Measurements from ENCODE around the gene MAD1L1. TPM values are rescaled to one million over a fixed set of nuclear protein-coding genes. Genes with fewer than 3 reads are reported as not detected.

Gene MAD1L1
- total and polyA plus RNA-seq, 2 of the 8 experiments (the other 6 are each of a cell fraction or from before 2014, with no cell fraction given) = 40.4 to 44.6 TPM

DNA sequence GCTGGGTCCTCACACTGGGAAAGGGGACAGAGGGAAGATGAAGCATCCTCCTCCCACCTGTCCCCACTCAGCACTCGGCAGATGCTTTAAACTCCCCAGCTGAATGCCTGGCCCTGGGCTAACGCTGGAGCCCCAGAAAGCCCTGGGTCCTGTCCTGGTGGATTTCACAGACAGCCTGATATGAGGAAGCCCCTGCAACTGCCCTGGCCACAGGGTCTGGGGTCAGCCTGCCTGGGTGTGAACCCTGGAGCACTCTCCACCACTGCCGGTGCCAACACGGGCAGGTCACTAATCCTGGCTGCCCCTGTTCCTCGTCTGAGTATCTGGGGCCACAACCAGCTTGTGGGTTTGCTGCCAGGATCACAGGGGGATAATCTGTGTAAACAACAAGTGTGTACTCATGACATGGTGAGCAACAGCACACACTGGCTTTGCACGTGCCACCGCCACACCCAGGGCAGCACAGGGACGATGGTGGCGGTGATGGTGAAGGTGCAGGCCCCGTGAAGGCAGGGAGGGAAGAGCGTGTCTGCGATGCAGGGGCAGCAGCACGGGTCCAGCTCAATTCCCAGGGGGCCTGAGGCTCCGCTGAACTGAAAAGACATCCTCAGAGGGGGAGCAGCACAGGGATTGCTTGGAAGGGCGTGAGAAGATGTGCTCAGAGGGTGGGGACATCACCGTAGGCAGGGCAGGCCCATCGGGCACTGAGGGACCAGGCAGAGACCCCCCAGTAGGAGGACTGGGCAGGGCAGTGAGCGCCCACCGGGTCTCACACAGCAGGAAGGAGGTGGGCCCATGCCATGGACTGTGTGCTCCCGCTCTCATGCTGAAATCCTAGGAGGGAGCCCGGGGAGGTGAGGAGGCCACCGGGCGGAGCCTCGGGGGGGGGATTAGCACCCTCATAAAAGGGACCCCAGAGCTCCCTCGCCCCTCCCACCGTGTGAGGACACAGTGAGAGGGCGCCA, 238.7 kb downstream of the MAD1L1 start:
- Histone ChIP-seq H4K8ac (ENCODE audit: extremely low read depth, insufficient read depth, low read length) (no peak overlapping the region; the same call in 1 of the 2 replicates), H3K9ac (replicated peaks in 1 of 4; ENCODE audit: extremely low read depth in 1 of 4, low read depth in 3 of 4, low read length in 3 of 4) (no peak overlapping the region), H2BK20ac (ENCODE audit: low read length) (no peak overlapping the region), H2BK120ac (replicated peaks; ENCODE audit: low read depth, low read length) (no peak overlapping the region), H3K23ac (ENCODE audit: insufficient read length) (no peak overlapping the region), H2BK5ac (ENCODE audit: low read depth, low read length) (peak overlapping the region; percentile 88; the same call in 1 of the 2 replicates), H3K4ac (replicated peaks; ENCODE audit: insufficient read length, low read depth, low read length) (no peak overlapping the region), H3K56ac (replicated peaks; ENCODE audit: insufficient read length, low read depth, low read length) (no peak overlapping the region), H3K79me2 (ENCODE audit: control insufficient read depth in 1 of 2, insufficient read depth in 2 of 2, low read length in 2 of 2) (no peaks in the 10 kb centered on the region), H2AK5ac (ENCODE audit: low read depth, low read length) (no peak overlapping the region), H3K4me3 (ENCODE audit: extremely low read depth in 1 of 4, insufficient read depth in 2 of 4, low read depth in 3 of 4, low read length in 4 of 4) (no peak overlapping the region), H4K91ac (replicated peaks; ENCODE audit: insufficient read length, low read length) (no peak overlapping the region), H3K27me3 (replicated peaks in 1 of 4; ENCODE audit: control insufficient read depth in 3 of 4, extremely low read depth in 1 of 4, insufficient read depth in 3 of 4, low read length in 3 of 4) (no peaks in the 10 kb centered on the region), H3K23me2 (ENCODE audit: low read depth, low read length) (no peaks in the 10 kb centered on the region), H4K5ac (ENCODE audit: insufficient read length, low read depth, low read length) (no peak overlapping the region), H3K9me3 (ENCODE audit: insufficient read depth in 2 of 2, low read depth in 1 of 2, low read length in 1 of 2) (no peaks in the 10 kb centered on the region), H3K4me2 (ENCODE audit: insufficient read depth in 1 of 2, low read depth in 2 of 2, low read length in 2 of 2) (no peak overlapping the region), H3K36me3 (ENCODE audit: control insufficient read depth in 2 of 4, insufficient read depth in 4 of 4, low read length in 3 of 4) (no peaks in the 10 kb centered on the region), H3K4me1 (replicated peaks in 1 of 4; ENCODE audit: control insufficient read depth in 3 of 4, insufficient read depth in 4 of 4, low read length in 3 of 4) (peaks cover 0 to 3% (median 0%) of the 10 kb centered on the region in 4 experiments; a peak in 2 of 7 replicates), H2AFZ (ENCODE audit: low read length) (no peak overlapping the region), H3K27ac (ENCODE audit: low read depth, low read length) (no peak overlapping the region), H3K18ac (ENCODE audit: extremely low read depth, low read length) (no peak overlapping the region), H2BK15ac (ENCODE audit: low read length) (no peak overlapping the region), H3K79me1 (ENCODE audit: low read depth, low read length) (peaks cover 3% of the 10 kb centered on the region; the same call in 1 of the 2 replicates), H4K20me1 (replicated peaks in 1 of 2; ENCODE audit: control insufficient read depth in 1 of 2, insufficient read depth in 2 of 2, low read length in 2 of 2) (peaks cover 1 to 2% of the 10 kb centered on the region in 2 experiments), H2BK12ac (ENCODE audit: low read depth, low read length) (no peak overlapping the region), H3K14ac (ENCODE audit: insufficient read length) (no peak overlapping the region)
- DNase-seq (ENCODE audit: low read depth in 1 of 2, low spot score in 2 of 2) (no peak), FAIRE-seq (no peak)
- WGBS, 2 experiments (ENCODE audit: extremely low coverage in 1 of 2, insufficient coverage in 1 of 2, insufficient read length in 1 of 2, insufficient replicate concordance in 2 of 2, low coverage in 1 of 2, low lambda C conversion rate in 2 of 2, missing lambda C conversion rate in 1 of 2) = 91% methylated on average over 27 of the region's 27 CpGs; no CpG with 5 or more reads in 1 of the 2 experiments
- ChIA-PET POLR2A (ENCODE audit: partially characterized antibody) (interaction anchor here (1.1 kb wide), 1 partner anchor 9 kb away, joined by 3 read pairs; no protein-coding TSS in a partner anchor), CTCF (ENCODE audit: partially characterized antibody) (interaction anchor here (0.5 to 2.4 kb wide), 5 partner anchors 15 to 198 kb away, joined by 3 to 9 read pairs (median 3); no protein-coding TSS in a partner anchor)
- TF ChIP-seq SIX5 (IDR thresholded peaks at IDR 0.05; ENCODE audit: low read depth, low read length) (no peak), JUN (IDR thresholded peaks at IDR 0.05; ENCODE audit: low read depth, low read length) (no peak), NANOG (IDR thresholded peaks at IDR 0.05; ENCODE audit: insufficient read depth, low read depth, low read length, poor library complexity, severe bottlenecking) (no peak), EZH2 (IDR thresholded peaks at IDR 0.05; ENCODE audit: low read depth, low read length, severe bottlenecking) (no peak), SIRT6 (IDR thresholded peaks at IDR 0.05; ENCODE audit: low read length) (no peak), E2F6 (IDR thresholded peaks at IDR 0.05) (no peak), CHD1 (IDR thresholded peaks at IDR 0.05; ENCODE audit: low read depth, low read length) (no peak), BCL11A (IDR thresholded peaks at IDR 0.05; ENCODE audit: low read depth in 2 of 2, low read length in 2 of 2) (no peak), TCF12 (IDR thresholded peaks at IDR 0.05; ENCODE audit: low read depth, low read length) (no peak), TBP (IDR thresholded peaks at IDR 0.05; ENCODE audit: low read depth, low read length) (no peak), POLR2AphosphoS5 (IDR thresholded peaks at IDR 0.05; ENCODE audit: low read depth, low read length) (no peak)
